Measurements from ENCODE around the gene CLTCL1. TPM values are rescaled to one million over a fixed set of nuclear protein-coding genes. Genes with fewer than 3 reads are reported as not detected.

CLTCL1 gene
- total RNA-seq, 1 donor from 2014 or later, result 9.9 TPM

- DNase-seq (ENCODE audit: low spot score), result no peak
These were observed 140.0 kb downstream of the CLTCL1 start for GRCh38 chr22:19151329-19152191.

DNA sequence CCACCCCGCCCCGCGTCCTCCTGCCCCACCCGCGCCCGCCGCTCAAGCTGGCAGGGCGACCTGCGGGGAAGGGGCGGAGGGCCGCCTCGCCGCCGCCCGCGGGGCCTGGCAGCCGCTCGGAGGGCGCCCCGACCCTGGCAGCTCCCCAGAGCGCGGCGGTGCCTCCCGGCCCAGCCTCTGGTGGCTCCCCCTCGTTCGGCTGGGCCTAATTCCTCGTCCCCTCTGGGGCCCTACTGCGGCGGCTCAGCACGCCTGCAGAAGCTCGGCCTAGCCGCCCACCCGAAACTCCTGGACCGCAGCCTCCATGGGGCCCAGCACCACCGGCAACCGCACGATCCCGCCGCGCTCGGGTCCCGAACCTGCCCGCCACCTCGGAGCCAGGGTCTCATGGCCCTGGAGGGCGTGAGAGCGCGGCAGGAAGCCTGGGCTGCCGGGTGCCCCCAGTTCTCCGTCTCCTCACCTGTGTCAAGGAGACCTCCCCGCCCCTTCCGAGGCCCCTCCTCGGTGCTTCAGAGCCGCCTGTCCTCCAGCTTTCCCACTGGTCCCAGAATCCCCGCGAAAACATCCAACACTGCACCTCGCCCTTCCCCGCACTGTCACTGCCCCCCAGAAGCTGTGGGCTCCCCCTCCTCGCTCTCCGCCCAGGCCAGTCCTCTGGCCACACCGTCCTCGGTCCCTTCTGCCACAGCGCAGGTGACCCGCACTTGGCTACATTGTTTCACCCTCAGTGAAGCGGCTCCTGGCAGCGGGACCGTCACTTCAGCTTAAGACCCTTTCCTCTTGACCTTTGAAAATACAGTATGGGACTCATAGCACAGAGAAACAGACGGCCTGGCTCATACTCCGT is 140.8 kb downstream of the CLTCL1 start:
- no peak for DNase-seq (ENCODE audit: low spot score)

DNA sequence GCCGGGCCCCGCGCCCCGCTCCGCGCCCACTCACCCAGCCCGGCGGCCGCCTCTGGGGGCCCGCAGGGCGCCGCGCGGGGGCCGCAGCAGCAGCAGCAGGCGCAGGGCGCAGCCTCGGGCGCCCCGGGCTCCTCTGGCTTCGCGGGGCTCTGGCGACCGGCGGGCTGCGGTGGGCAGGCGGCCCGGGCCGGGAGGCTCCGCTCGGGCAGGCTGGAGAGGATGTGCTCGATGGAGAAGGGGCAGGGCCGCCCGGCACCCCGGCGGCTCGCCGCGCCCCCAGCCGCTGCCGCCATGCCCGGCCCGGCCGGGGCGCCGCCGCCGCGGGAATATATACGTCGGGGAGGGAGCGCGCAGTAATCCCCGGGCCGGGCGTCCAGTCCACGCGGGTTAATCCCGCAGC is 141.5 kb downstream of the CLTCL1 start, which contains the start of gene GSC2:
Gene GSC2 (minus strand): TSS at position 302 of the 400 bp plus-strand sequence. CDS start 9 bp downstream, at position 293.
- no peak for DNase-seq (ENCODE audit: low spot score)

DNA sequence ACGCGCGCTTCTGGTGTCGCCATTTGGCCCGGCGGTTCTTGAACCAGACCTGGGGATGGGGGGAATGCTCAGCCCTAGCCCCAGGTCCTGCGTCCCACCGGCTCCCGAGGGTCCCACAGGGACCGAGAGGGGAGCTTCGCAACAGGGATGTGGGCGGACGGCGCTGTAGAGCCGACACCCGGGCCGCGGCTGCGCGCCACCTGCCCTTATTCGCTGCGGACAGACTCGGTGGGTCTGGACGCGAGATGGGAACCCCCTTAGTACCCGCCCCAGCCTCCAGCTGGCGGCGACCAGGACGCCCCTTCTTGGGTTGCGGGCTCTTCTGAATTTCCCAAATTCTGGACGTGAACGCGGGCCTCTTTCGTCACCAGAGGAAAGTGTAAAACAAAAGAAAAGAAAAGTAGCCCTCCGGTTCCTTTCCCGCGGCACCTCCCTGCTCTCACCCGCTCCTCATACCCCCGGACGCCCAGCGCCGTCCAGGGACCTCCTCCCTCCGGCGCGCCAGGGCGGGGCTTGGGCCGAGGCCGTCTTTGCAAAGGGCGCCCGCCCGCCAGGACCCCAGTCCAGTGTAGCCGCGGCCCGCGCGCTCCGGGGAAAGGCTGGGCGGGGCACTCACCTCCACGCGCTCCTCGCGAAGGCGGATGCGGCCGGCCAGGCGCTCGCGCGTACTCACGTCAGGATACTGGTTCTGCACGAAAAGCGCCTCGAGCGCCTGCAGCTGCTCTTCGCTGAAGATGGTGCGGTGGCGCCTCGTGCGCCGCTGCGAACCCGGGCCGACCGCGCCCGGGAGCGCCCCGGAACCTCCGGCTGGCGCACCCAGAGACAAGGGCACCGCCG is 142.3 kb downstream of the CLTCL1 start:
- no peak for DNase-seq (ENCODE audit: low spot score)

GRCh38 chr22:19148417-19149046 is 143.0 kb downstream of the CLTCL1 start:
- DNase-seq (ENCODE audit: low spot score), result no peak

- no peak for DNase-seq (ENCODE audit: low spot score)
These were observed 144.2 kb downstream of the CLTCL1 start for GRCh38 chr22:19147195-19147780.

GRCh38 chr22:19146215-19146968 is 145.1 kb downstream of the CLTCL1 start:
- no peak for DNase-seq (ENCODE audit: low spot score)

GRCh38 chr22:19143967-19144400 is 147.5 kb downstream of the CLTCL1 start:
- DNase-seq (ENCODE audit: low spot score), result no peak

- DNase-seq (ENCODE audit: low spot score), result no peak
These were observed 148.3 kb downstream of the CLTCL1 start for GRCh38 chr22:19143212-19143611.

DNA sequence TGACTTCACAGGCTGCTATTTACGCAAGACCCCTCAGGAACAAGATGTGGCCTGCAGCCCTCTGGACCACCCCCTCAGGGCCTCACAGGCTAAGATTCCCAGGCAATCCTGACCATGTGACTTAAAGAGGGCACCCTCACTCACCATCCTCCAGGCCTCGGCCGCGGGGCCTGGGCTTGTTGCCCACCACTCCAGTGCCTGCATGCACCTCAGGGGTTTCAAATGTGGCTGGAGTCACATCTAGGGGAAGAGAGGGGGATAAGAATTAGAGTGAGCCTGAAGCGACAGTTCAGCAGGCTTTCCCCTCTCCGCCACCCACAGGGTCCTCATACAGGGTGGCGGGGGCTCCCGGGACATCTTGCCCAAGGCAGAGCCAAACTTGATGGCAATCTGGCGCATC is 149.1 kb downstream of the CLTCL1 start:
- no peak for DNase-seq (ENCODE audit: low spot score)

DNA sequence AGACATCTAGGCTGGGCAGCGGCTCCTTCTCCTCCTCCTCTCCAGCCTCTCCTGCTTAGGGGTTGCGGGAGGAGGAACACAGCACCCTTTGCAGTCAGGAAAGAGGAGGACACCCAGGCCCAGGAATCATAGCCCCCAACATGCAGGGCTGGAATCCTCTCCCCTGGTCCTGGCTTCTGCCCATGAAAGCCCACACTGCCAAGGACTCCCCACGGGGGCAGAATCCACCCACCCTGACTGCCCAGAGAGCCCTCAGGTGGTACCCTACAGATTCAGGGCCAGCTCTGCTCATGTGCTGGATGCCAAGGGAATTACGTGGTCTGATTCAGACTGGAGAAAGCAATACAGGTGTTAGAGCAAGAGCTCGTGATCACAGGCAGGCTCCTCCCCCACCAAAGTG is 151.5 kb downstream of the CLTCL1 start:
- no peak for DNase-seq (ENCODE audit: low spot score)

DNA sequence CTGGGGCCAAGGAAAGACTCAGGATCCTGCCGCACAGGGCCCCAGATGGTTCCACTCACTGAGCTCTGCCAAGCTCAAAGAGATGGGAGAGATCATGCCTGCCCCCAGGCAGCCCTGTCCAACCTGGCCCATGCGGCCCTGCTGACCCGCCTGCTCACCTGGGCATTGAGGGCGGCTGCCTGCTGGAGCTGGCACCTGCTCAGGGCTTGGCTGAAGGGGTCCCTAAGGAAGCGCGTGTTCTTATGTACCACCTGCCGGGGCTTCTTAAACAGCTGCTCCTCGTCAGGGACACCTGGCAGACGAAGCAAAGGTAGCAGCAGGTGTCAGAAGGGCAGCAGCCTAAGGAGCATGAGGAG is 152.5 kb downstream of the CLTCL1 start:
- no peak for DNase-seq (ENCODE audit: low spot score)

DNA sequence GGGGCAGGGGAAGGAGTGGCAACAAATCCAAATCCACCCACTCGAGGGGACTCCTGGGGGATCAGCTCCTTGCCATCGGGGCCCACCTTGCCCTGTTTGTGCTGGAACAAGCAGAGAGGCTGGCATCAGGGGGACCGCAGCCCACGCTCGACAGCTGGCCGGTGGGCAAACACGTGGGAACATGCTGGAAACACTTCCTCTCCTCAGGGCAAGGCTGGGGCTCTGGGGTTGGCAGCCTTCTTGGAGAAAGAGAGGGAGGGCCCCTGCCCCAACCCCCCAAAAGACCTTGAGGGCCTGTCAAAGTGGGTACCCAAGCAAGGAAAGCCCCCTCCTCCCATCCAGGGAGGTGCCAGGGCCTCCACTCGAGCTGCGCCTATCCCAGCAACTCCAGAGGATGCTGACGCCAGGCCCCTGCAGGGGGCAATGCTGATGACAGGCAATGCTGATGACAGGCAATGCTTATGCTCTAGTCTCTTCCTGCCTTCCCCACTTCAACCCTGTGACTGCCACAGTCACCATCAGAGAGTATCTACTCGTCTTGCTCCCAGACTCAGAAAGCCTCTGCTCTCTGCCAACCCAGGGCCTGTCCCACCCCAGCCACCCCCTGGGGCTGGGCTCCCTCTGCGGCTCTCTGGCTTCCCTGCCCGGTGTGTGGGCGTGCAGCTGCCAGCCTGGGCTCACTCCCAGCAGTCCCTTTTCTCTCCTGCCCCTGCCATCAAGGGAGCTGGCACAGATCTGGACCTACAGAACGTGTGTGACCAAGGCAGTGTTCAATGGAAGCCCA is 153.1 kb downstream of the CLTCL1 start:
- DNase-seq (ENCODE audit: low spot score), result no peak

DNA sequence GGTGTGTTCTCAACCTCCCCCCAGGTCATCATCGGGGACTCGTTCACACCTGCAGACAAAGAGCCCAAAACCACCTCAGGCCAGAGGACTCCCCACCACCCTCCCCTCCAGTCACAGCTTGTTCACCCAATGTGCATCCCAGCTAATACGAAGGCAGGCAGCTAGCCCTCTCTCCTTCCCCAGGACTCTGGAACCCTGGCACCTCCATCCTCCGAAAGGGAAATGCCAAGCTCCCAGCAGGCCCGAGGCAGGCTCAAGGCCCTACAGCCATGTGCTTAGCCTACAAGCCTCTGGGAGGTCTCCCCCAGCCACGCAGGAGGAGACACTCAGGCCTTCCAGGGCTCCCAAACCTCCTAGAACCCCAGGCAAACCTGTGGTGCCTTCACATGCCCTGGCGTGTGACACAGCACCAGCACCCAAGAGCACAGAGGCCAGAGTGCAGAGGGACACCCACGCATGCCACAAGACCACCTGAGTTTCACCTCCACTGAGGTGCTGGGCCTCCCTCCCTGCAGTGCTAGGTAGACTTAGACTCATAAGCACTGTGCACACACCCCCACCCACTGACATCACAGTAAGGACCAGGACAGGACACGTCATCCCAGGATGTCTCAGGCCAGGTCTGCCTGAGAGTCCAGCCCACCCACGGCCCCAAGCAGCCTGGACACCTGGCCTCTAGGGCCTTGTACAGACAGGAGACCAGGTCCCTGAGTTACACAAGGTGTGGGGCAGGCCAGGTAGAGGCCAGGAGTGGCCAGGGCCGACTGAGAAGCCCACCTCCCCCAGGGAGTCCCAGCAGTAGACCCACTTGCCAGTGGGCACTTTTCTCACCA is 153.9 kb downstream of the CLTCL1 start:
- no peak for DNase-seq (ENCODE audit: low spot score)

DNA sequence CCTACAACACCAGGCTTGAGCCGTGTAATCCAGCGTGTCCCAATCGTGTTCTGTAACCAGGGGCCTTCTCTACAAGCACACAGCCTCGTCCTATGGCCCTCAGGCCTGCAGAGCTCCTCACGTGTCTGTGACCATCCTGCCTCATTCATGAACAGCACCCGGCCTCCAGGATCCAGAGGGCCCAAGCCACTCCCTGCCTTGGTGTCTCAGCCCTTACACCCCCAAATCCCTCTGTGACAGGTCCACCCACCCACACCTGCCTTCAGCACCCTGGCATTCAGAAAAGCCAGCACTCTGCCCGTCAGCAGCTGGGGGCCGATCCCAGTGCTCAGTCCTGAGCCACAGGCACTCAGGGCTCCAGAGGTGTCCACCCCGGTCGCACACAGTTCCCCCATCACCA is 154.6 kb downstream of the CLTCL1 start:
- no peak for DNase-seq (ENCODE audit: low spot score)

DNA sequence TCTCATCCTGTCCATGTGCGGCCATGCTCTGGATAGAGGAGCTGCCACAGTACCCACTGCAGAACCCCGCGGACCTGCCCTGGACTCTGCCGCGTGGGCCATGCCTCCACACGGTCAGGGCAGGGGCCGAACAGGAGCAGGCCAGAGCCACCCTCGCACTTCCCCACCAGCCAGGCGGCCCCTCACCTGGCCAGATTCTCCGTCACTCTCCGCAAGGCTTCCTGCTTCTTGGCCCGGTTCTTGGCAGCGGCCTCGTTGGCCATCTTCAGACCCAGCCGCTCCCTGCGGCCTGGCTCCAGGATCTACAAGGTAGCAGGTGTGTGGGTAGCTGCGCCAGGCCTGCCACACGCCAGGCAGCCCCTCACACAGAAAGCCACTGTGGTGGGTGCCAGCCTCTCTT is 156.6 kb downstream of the CLTCL1 start:
- no peak for DNase-seq (ENCODE audit: low spot score)

DNA sequence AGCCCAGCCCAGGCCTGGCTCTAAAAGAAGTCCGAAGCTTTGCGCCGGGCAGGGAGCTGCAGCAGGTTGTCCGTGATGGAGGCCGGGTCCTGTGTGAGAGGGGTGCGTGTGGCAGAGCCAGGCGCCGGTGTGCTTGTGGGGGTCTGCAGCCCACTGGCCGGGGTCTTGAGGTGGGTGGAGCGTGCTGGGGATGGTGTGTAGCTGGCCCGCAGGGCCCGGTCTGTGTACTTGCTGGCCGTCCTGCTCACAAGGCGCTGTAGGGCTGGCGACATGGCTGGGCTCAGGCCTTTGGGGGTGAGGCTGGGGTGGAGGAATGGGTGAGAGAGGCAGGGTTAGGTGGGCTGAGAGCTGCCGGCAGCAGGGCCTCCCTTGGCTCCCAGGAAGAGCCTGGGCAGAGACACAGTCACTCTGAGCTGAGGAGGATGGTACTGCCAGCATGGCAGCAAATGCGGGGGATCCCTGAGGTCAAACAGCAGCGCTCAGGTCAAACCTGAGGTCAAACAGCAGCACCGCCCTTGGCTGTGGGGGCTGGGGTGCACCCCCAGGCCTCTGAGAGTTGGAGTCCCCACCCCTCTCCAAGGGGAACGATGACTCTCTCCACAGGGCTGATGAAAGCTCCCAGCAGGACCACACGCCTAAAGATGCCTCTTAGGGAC is 157.2 kb downstream of the CLTCL1 start:
- DNase-seq (ENCODE audit: low spot score), result no peak

GRCh38 chr22:19133561-19133960 is 158.0 kb downstream of the CLTCL1 start:
- no peak for DNase-seq (ENCODE audit: low spot score)

All from umbilical cord (tissue), 2 donors.